ENCODE data around the gene YKT6.
"Not testable (repeated sequence)": the region's sequence is repeated elsewhere in the genome, so short reads cannot be mapped to it uniquely, and the experiment has no call there.

Gene YKT6

GRCh38 chr7:44173911-44174693 is 26.7 kb upstream of the YKT6 start:
- H3K9ac ChIP-seq (ENCODE audit: low read length), result no peak overlapping the region
- peaks cover 9% of the 10 kb centered on the region; the same call in 1 of the 2 replicates for H3K4me1 ChIP-seq (ENCODE audit: control insufficient read depth, insufficient read depth, low read length)
- no peak overlapping the region for H3K4me3 ChIP-seq (ENCODE audit: low read depth, low read length)
- H3K27me3 ChIP-seq (ENCODE audit: control insufficient read depth, insufficient read depth, low read length), result no peaks in the 10 kb centered on the region; the same call in 1 of the 2 replicates
- H3K27ac ChIP-seq (ENCODE audit: low read depth, low read length), result no peak overlapping the region
- H3K36me3 ChIP-seq (ENCODE audit: control insufficient read depth, insufficient read depth, low read length), result no peaks in the 10 kb centered on the region
- H3K9me3 ChIP-seq (ENCODE audit: control insufficient read depth, insufficient read depth, low read depth, low read length), result no peaks in the 10 kb centered on the region

GRCh38 chr7:44174694-44174948 is 26.2 kb upstream of the YKT6 start:
- H3K27ac ChIP-seq (ENCODE audit: low read depth, low read length); H3K4me1 ChIP-seq (ENCODE audit: control insufficient read depth, insufficient read depth, low read length); H3K36me3 ChIP-seq (ENCODE audit: control insufficient read depth, insufficient read depth, low read length); H3K4me3 ChIP-seq (ENCODE audit: low read depth, low read length); H3K9ac ChIP-seq (ENCODE audit: low read length); H3K9me3 ChIP-seq (ENCODE audit: control insufficient read depth, insufficient read depth, low read depth, low read length); H3K27me3 ChIP-seq (ENCODE audit: control insufficient read depth, insufficient read depth, low read length): not testable (repeated sequence)

DNA sequence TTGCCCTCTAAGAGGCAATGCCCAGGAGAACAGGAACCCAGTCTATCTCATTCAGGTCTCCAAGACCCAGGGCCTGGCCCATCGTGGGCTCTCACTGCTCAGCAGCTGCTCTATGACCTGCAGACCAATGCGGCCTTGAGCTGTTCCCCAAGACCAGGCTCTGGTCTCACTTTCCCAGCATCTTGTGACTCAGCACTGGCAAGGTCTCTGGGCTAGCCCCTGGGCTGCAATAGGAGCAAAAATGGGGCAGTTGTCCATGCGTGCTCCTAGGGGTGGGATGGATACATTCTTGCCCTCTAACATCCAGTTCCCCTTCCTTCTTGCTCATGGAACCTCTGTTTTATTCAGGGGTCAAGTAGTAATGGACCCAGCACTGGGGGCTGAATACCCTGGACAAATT is 25.0 kb upstream of the YKT6 start:
- H3K9me3 ChIP-seq (ENCODE audit: control insufficient read depth, insufficient read depth, low read depth, low read length), result no peaks in the 10 kb centered on the region
- no peak overlapping the region for H3K9ac ChIP-seq (ENCODE audit: low read length)
- H3K4me3 ChIP-seq (ENCODE audit: low read depth, low read length), result no peak overlapping the region
- peaks cover 9% of the 10 kb centered on the region; the same call in 1 of the 2 replicates for H3K4me1 ChIP-seq (ENCODE audit: control insufficient read depth, insufficient read depth, low read length)
- H3K27ac ChIP-seq (ENCODE audit: low read depth, low read length), result no peak overlapping the region
- no peaks in the 10 kb centered on the region for H3K36me3 ChIP-seq (ENCODE audit: control insufficient read depth, insufficient read depth, low read length)
- H3K27me3 ChIP-seq (ENCODE audit: control insufficient read depth, insufficient read depth, low read length), result no peaks in the 10 kb centered on the region; the same call in 1 of the 2 replicates

DNA sequence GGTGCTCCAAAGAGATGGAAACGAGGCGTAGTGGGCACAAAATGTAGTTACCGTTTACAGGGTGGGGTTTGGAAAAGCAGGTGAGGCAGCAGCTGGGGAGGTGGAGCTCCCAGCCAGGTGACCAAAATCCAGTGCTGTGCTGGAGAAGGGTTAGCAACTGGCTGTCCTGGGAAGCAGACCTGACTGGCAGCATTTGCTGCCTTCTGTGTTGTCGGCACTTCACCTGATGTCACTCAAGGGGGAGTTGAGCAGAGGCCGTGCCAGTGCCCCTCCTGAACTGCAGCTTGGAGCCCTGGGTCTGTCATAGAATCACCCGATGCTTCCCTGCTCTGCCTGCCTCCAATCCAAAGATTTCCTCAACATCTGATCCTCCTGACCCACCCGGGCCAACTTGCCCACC is 24.3 kb upstream of the YKT6 start:
- H3K9ac ChIP-seq (ENCODE audit: low read length), result no peak overlapping the region
- no peaks in the 10 kb centered on the region for H3K36me3 ChIP-seq (ENCODE audit: control insufficient read depth, insufficient read depth, low read length)
- no peaks in the 10 kb centered on the region for H3K9me3 ChIP-seq (ENCODE audit: control insufficient read depth, insufficient read depth, low read depth, low read length)
- no peak overlapping the region for H3K27ac ChIP-seq (ENCODE audit: low read depth, low read length)
- no peak overlapping the region for H3K4me3 ChIP-seq (ENCODE audit: low read depth, low read length)
- H3K27me3 ChIP-seq (ENCODE audit: control insufficient read depth, insufficient read depth, low read length), result no peaks in the 10 kb centered on the region; the same call in 1 of the 2 replicates
- H3K4me1 ChIP-seq (ENCODE audit: control insufficient read depth, insufficient read depth, low read length), result peaks cover 9% of the 10 kb centered on the region; the same call in 1 of the 2 replicates

DNA sequence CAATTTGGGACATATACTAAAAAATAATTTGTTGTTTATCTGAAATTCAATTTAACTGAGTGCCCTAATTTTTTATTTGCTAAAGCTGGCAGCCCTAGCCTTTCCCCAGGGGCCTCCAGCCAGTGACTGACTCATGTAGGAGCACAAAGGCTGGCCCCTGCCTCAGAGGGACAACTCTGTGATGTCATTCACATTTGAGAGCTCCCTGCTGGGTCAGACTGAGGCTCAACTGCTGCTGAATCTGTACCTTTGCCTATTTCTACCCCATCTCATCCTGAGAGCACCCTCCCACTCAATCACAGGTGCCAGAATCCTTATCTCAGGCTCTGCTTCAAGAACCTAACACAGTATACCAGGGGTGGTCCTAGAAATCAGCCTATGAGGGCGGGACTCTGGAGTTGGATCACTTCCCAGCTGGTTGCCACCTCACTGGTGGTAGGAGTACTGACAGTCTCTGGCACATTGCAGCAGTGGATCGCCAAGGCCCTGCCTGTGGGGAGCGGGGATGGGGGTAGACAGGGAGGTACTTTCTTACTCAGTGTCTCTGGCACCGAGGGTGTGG is 23.1 kb upstream of the YKT6 start:
- Histone ChIP-seq H3K27me3 (ENCODE audit: control insufficient read depth, insufficient read depth, low read length) (no peaks in the 10 kb centered on the region; the same call in 1 of the 2 replicates), H3K27ac (ENCODE audit: low read depth, low read length) (no peak overlapping the region), H3K4me3 (ENCODE audit: low read depth, low read length) (no peak overlapping the region), H3K4me1 (ENCODE audit: control insufficient read depth, insufficient read depth, low read length) (peaks cover 9% of the 10 kb centered on the region; the same call in 1 of the 2 replicates), H3K9me3 (ENCODE audit: control insufficient read depth, insufficient read depth, low read depth, low read length) (peaks cover 9% of the 10 kb centered on the region), H3K36me3 (ENCODE audit: control insufficient read depth, insufficient read depth, low read length) (no peaks in the 10 kb centered on the region), H3K9ac (ENCODE audit: low read length) (no peak overlapping the region)

DNA sequence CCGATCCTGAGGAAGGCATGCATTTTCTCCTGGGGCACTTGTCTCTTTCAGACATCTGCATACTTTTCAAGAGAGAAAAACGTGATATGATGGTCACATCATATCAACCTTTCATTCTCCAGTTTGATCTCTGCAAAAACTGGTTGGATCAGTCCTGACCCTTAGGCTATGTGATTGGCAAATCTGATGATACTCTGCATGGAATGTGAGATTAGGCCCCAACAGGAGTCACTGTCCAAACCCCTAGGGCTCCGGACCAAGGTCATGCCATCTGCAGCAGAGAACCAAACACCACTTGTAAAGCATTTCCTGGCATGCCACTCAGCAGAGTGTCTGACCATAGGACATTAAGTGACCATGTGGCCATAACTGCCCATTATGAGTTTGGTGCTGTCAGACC is 20.1 kb upstream of the YKT6 start:
- no peaks in the 10 kb centered on the region; the same call in 1 of the 2 replicates for H3K27me3 ChIP-seq (ENCODE audit: control insufficient read depth, insufficient read depth, low read length)
- no peak overlapping the region for H3K4me3 ChIP-seq (ENCODE audit: low read depth, low read length)
- no peaks in the 10 kb centered on the region for H3K36me3 ChIP-seq (ENCODE audit: control insufficient read depth, insufficient read depth, low read length)
- peaks cover 26% of the 10 kb centered on the region for H3K4me1 ChIP-seq (ENCODE audit: control insufficient read depth, insufficient read depth, low read length)
- H3K27ac ChIP-seq (ENCODE audit: low read depth, low read length), result no peak overlapping the region
- H3K9ac ChIP-seq (ENCODE audit: low read length), result no peak overlapping the region
- H3K9me3 ChIP-seq (ENCODE audit: control insufficient read depth, insufficient read depth, low read depth, low read length), result peaks cover 17% of the 10 kb centered on the region

DNA sequence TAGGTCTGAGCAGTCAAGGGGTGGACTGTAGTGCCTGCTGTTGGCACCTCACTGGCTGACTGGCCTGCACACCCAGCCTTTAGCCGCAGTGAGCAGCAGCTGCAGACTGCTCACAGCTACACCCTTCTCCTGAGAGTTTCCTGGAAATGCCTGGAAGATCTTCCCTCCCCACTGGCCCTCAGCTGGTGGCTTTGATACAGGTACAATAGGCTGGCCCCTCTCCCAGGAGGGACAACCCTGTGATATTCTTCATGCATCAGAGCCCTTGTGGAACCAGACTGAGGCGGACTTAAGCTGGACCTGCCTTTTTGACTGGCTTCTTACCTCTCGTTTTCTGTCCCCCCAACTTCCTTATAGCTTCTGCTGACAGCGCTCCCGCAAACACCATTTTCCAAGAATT is 18.0 kb upstream of the YKT6 start:
- Histone ChIP-seq H3K36me3 (ENCODE audit: control insufficient read depth, insufficient read depth, low read length) (no peaks in the 10 kb centered on the region), H3K9me3 (ENCODE audit: control insufficient read depth, insufficient read depth, low read depth, low read length) (peaks cover 17% of the 10 kb centered on the region), H3K27ac (ENCODE audit: low read depth, low read length) (no peak overlapping the region), H3K4me1 (ENCODE audit: control insufficient read depth, insufficient read depth, low read length) (peaks cover 20% of the 10 kb centered on the region), H3K9ac (ENCODE audit: low read length) (no peak overlapping the region), H3K4me3 (ENCODE audit: low read depth, low read length) (no peak overlapping the region), H3K27me3 (ENCODE audit: control insufficient read depth, insufficient read depth, low read length) (no peaks in the 10 kb centered on the region)

GRCh38 chr7:44183386-44183785 is 17.4 kb upstream of the YKT6 start:
- H3K4me3 ChIP-seq (ENCODE audit: low read depth, low read length), result no peak overlapping the region
- peaks cover 17% of the 10 kb centered on the region for H3K9me3 ChIP-seq (ENCODE audit: control insufficient read depth, insufficient read depth, low read depth, low read length)
- no peak overlapping the region for H3K27ac ChIP-seq (ENCODE audit: low read depth, low read length)
- H3K4me1 ChIP-seq (ENCODE audit: control insufficient read depth, insufficient read depth, low read length), result peaks cover 17% of the 10 kb centered on the region
- H3K36me3 ChIP-seq (ENCODE audit: control insufficient read depth, insufficient read depth, low read length), result no peaks in the 10 kb centered on the region
- H3K27me3 ChIP-seq (ENCODE audit: control insufficient read depth, insufficient read depth, low read length), result no peaks in the 10 kb centered on the region
- no peak overlapping the region for H3K9ac ChIP-seq (ENCODE audit: low read length)

DNA sequence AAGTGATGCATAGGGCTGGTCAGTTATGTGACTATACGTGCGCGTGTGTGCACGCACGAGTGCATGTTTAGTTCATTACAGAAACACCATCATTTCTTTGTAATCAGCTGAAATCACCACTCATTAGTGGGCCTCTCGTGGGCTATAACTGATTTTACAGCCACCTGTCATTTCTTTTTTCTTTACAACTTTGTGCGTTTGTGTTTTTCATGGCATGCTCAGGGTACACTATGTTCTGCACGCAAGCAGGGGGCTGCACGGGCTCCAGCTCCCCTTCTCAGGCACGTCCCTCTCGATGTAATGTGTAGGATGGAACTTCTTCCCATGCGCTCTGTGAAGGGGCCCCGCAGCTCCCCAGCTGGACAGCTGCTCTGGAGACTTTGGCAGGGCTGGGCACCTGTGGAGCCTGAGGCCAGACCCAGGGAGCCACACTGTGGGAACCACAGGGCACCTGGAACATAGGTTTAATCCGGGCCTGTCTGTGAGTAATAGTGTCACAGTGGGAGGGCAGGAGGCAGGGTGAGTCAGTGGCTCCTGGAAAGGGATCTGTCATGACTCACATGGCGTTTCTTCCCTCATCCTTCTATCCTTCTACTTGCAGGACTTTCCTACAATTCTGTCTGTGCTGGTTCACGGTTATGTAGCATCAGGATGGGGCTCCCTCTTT is 16.4 kb upstream of the YKT6 start:
- no peaks in the 10 kb centered on the region for H3K27me3 ChIP-seq (ENCODE audit: control insufficient read depth, insufficient read depth, low read length)
- no peaks in the 10 kb centered on the region for H3K36me3 ChIP-seq (ENCODE audit: control insufficient read depth, insufficient read depth, low read length)
- peaks cover 17% of the 10 kb centered on the region for H3K4me1 ChIP-seq (ENCODE audit: control insufficient read depth, insufficient read depth, low read length)
- peaks cover 17% of the 10 kb centered on the region for H3K9me3 ChIP-seq (ENCODE audit: control insufficient read depth, insufficient read depth, low read depth, low read length)
- H3K27ac ChIP-seq (ENCODE audit: low read depth, low read length), result no peak overlapping the region
- no peak overlapping the region for H3K4me3 ChIP-seq (ENCODE audit: low read depth, low read length)
- no peak overlapping the region for H3K9ac ChIP-seq (ENCODE audit: low read length)

- Histone ChIP-seq H3K9me3 (ENCODE audit: control insufficient read depth, insufficient read depth, low read depth, low read length) (peaks cover 17% of the 10 kb centered on the region), H3K36me3 (ENCODE audit: control insufficient read depth, insufficient read depth, low read length) (no peaks in the 10 kb centered on the region), H3K4me3 (ENCODE audit: low read depth, low read length) (no peak overlapping the region), H3K9ac (ENCODE audit: low read length) (peak overlapping the region; percentile 6), H3K27me3 (ENCODE audit: control insufficient read depth, insufficient read depth, low read length) (no peaks in the 10 kb centered on the region), H3K4me1 (ENCODE audit: control insufficient read depth, insufficient read depth, low read length) (peaks cover 17% of the 10 kb centered on the region), H3K27ac (ENCODE audit: low read depth, low read length) (no peak overlapping the region)
These were observed 15.8 kb upstream of the YKT6 start for GRCh38 chr7:44184873-44185446.

- Histone ChIP-seq H3K4me3 (ENCODE audit: low read depth, low read length) (no peak overlapping the region), H3K4me1 (ENCODE audit: control insufficient read depth, insufficient read depth, low read length) (peaks cover 17% of the 10 kb centered on the region), H3K9ac (ENCODE audit: low read length) (no peak overlapping the region), H3K27me3 (ENCODE audit: control insufficient read depth, insufficient read depth, low read length) (no peaks in the 10 kb centered on the region), H3K36me3 (ENCODE audit: control insufficient read depth, insufficient read depth, low read length) (no peaks in the 10 kb centered on the region), H3K9me3 (ENCODE audit: control insufficient read depth, insufficient read depth, low read depth, low read length) (peaks cover 17% of the 10 kb centered on the region), H3K27ac (ENCODE audit: low read depth, low read length) (no peak overlapping the region)
These were observed 15.0 kb upstream of the YKT6 start for GRCh38 chr7:44185729-44186128.
